ENCODE data around the gene RRP12. TPM values are rescaled to one million over a fixed set of nuclear protein-coding genes. Genes with fewer than 3 reads are reported as not detected.
A peak's percentile ranks its signal among the peaks of the same experiment; 100 is the strongest.

RRP12 gene
- total RNA-seq, 4 donors from 2014 or later, result 14.8 to 27.6 (median 25.0) TPM

GRCh38 chr10:97358349-97358748 is 42.8 kb downstream of the RRP12 start:
- H3K36me3 ChIP-seq, result no peaks in the 10 kb centered on the region
- intact Hi-C loops (cut with DNase I; ENCODE audit: low total_unique reads), result no loop called here
- H3K9me3 ChIP-seq, result no peaks in the 10 kb centered on the region
- TF ChIP-seq, protein P1, sequence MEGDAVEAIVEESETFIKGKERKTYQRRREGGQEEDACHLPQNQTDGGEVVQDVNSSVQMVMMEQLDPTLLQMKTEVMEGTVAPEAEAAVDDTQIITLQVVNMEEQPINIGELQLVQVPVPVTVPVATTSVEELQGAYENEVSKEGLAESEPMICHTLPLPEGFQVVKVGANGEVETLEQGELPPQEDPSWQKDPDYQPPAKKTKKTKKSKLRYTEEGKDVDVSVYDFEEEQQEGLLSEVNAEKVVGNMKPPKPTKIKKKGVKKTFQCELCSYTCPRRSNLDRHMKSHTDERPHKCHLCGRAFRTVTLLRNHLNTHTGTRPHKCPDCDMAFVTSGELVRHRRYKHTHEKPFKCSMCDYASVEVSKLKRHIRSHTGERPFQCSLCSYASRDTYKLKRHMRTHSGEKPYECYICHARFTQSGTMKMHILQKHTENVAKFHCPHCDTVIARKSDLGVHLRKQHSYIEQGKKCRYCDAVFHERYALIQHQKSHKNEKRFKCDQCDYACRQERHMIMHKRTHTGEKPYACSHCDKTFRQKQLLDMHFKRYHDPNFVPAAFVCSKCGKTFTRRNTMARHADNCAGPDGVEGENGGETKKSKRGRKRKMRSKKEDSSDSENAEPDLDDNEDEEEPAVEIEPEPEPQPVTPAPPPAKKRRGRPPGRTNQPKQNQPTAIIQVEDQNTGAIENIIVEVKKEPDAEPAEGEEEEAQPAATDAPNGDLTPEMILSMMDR (IDR thresholded peaks at IDR 0.05), result no peak
- TF ChIP-seq POLR2A (IDR thresholded peaks at IDR 0.05), result no peak
- H3K27ac ChIP-seq, result no peak overlapping the region
- DNase-seq, result no peak
- no peaks in the 10 kb centered on the region for H3K4me1 ChIP-seq
- no peak overlapping the region for H3K4me3 ChIP-seq
- no peaks in the 10 kb centered on the region for H3K27me3 ChIP-seq

GRCh38 chr10:97356918-97357317 is 44.2 kb downstream of the RRP12 start:
- Histone ChIP-seq H3K9me3 (no peaks in the 10 kb centered on the region), H3K27ac (no peak overlapping the region), H3K36me3 (no peaks in the 10 kb centered on the region), H3K4me3 (no peak overlapping the region), H3K27me3 (no peaks in the 10 kb centered on the region), H3K4me1 (no peaks in the 10 kb centered on the region)
- TF ChIP-seq, protein P1 (IDR thresholded peaks at IDR 0.05), result no peak
- no peak for TF ChIP-seq POLR2A (IDR thresholded peaks at IDR 0.05)
- no peak for DNase-seq
- intact Hi-C loops (cut with DNase I; ENCODE audit: low total_unique reads), result no loop called here

- Histone ChIP-seq H3K36me3 (no peaks in the 10 kb centered on the region), H3K9me3 (no peaks in the 10 kb centered on the region), H3K4me1 (no peaks in the 10 kb centered on the region), H3K4me3 (no peak overlapping the region), H3K27me3 (no peaks in the 10 kb centered on the region), H3K27ac (no peak overlapping the region)
- intact Hi-C loops (cut with DNase I; ENCODE audit: low total_unique reads), result no loop called here
- TF ChIP-seq, protein P1 (IDR thresholded peaks at IDR 0.05), result no peak
- TF ChIP-seq POLR2A (IDR thresholded peaks at IDR 0.05), result no peak
- no peak for DNase-seq
Observed at GRCh38 chr10:97356318-97356914, 44.7 kb downstream of the RRP12 start.

- H3K4me1 ChIP-seq, result no peaks in the 10 kb centered on the region
- no peaks in the 10 kb centered on the region for H3K9me3 ChIP-seq
- H3K36me3 ChIP-seq, result no peaks in the 10 kb centered on the region
- peak in 1 of 2 donors; percentile 34 for DNase-seq
- no peak overlapping the region for H3K27ac ChIP-seq
- no peaks in the 10 kb centered on the region for H3K27me3 ChIP-seq
- intact Hi-C loops (cut with DNase I; ENCODE audit: low total_unique reads), result no loop called here
- no peak overlapping the region for H3K4me3 ChIP-seq
- TF ChIP-seq POLR2A (IDR thresholded peaks at IDR 0.05), result no peak
- TF ChIP-seq, protein P1 (IDR thresholded peaks at IDR 0.05), result peak; percentile 31 to 58 (median 51)
Observed at GRCh38 chr10:97355571-97355975, 45.6 kb downstream of the RRP12 start.

DNA sequence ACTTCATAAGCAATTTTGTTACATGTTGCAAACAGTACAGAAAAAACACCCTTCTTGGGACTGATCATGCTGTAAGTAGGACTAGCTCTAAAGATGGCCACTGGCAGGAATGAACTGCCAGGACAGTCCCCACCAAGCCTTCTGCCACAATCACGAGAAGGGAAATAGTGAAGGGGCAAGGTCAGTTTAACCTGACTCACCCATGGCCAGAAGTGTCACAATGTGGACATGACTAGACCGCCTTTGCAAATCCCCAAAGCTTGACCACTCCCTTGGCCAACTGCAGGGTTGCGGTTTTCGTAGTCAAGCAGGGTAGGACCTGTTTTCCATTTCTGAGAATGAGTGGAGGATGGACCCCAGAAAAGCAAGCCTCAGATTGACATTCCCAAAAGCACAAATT is 47.2 kb downstream of the RRP12 start:
- intact Hi-C loops (cut with DNase I; ENCODE audit: low total_unique reads), result no loop called here

More for the DNA sequence above, 47.2 kb downstream of the RRP12 start:
- Histone ChIP-seq H3K36me3 (no peaks in the 10 kb centered on the region), H3K4me1 (no peaks in the 10 kb centered on the region), H3K27ac (no peak overlapping the region), H3K9me3 (no peaks in the 10 kb centered on the region), H3K4me3 (no peak overlapping the region), H3K27me3 (no peaks in the 10 kb centered on the region)
- DNase-seq, result no peak
- TF ChIP-seq, protein P1 (IDR thresholded peaks at IDR 0.05), result no peak
- TF ChIP-seq POLR2A (IDR thresholded peaks at IDR 0.05), result no peak

Measured in uterus (tissue), 4 donors.